ENCODE results near the gene ITPR1. TPM values are rescaled to one million over a fixed set of nuclear protein-coding genes. Genes with fewer than 3 reads are reported as not detected.

Gene ITPR1
- total RNA-seq, 1 donor from 2014 or later = 91.7 TPM

GRCh38 chr3:4573153-4573552, 80.0 kb downstream of the ITPR1 start:
- Histone ChIP-seq H3K4me3 (no peak overlapping the region), H3K4me1 (no peaks in the 10 kb centered on the region), H3K27ac (no peak overlapping the region), H3K36me3 (no peaks in the 10 kb centered on the region), H3K27me3 (no peaks in the 10 kb centered on the region), H3K9me3 (no peaks in the 10 kb centered on the region)
- intact Hi-C loops (cut with DNase I) = no loop called here
- ATAC-seq (no peak), DNase-seq (no peak)
- TF ChIP-seq CTCF (IDR thresholded peaks at IDR 0.05) = no peak

GRCh38 chr3:4574426-4574965, 81.3 kb downstream of the ITPR1 start:
- Histone ChIP-seq H3K4me1 (no peaks in the 10 kb centered on the region), H3K9me3 (no peaks in the 10 kb centered on the region), H3K4me3 (no peak overlapping the region), H3K27me3 (no peaks in the 10 kb centered on the region), H3K27ac (no peak overlapping the region), H3K36me3 (no peaks in the 10 kb centered on the region)
- TF ChIP-seq CTCF (IDR thresholded peaks at IDR 0.05) = no peak
- DNase-seq = no peak
- intact Hi-C loops (cut with DNase I) = no loop called here
- ATAC-seq = no peak

- no peak for DNase-seq
- Histone ChIP-seq H3K27me3 (no peaks in the 10 kb centered on the region), H3K27ac (no peak overlapping the region), H3K36me3 (no peaks in the 10 kb centered on the region), H3K4me3 (no peak overlapping the region), H3K9me3 (no peaks in the 10 kb centered on the region), H3K4me1 (no peaks in the 10 kb centered on the region)
- intact Hi-C loops (cut with DNase I) = no loop called here
- ATAC-seq = no peak
- no peak for TF ChIP-seq CTCF (IDR thresholded peaks at IDR 0.05)
Measured at GRCh38 chr3:4575381-4575780, 82.2 kb downstream of the ITPR1 start.

- intact Hi-C loops (cut with DNase I) = no loop called here
- H3K27ac ChIP-seq = no peak overlapping the region
Measured at GRCh38 chr3:4577721-4578120, 84.6 kb downstream of the ITPR1 start.

GRCh38 chr3:4580346-4581123, 87.4 kb downstream of the ITPR1 start:
- H3K27me3 ChIP-seq = no peaks in the 10 kb centered on the region
- no peak for TF ChIP-seq CTCF (IDR thresholded peaks at IDR 0.05)
- H3K4me3 ChIP-seq = no peak overlapping the region
- no peaks in the 10 kb centered on the region for H3K9me3 ChIP-seq
- no peak overlapping the region for H3K27ac ChIP-seq
- ATAC-seq (no peak), DNase-seq (no peak)
- intact Hi-C loops (cut with DNase I) = no loop called here
- peaks cover 40% of the 10 kb centered on the region for H3K4me1 ChIP-seq
- no peaks in the 10 kb centered on the region for H3K36me3 ChIP-seq

More at GRCh38 chr3:4577721-4578120, 84.6 kb downstream of the ITPR1 start:
- H3K4me1 ChIP-seq = peaks cover 17% of the 10 kb centered on the region
- no peaks in the 10 kb centered on the region for H3K27me3 ChIP-seq
- no peak overlapping the region for H3K4me3 ChIP-seq
- no peaks in the 10 kb centered on the region for H3K36me3 ChIP-seq
- H3K9me3 ChIP-seq = no peaks in the 10 kb centered on the region
- ATAC-seq = no peak
- DNase-seq = no peak
- no peak for TF ChIP-seq CTCF (IDR thresholded peaks at IDR 0.05)
